Measurements from ENCODE around the gene ZNF70. TPM values are rescaled to one million over a fixed set of nuclear protein-coding genes. Genes with fewer than 3 reads are reported as not detected.

The ZNF70 gene
- total RNA-seq, 1 experiment from 2014 or later = 3.3 TPM

- TF ChIP-seq ZNF532 (CRISPR knock-in tag; IDR thresholded peaks at IDR 0.05; ENCODE audit: borderline replicate concordance) (no peak), KAT7 (CRISPR knock-in tag; IDR thresholded peaks at IDR 0.05; ENCODE audit: borderline replicate concordance) (no peak), CTCF (IDR thresholded peaks at IDR 0.05) (no peak), E2F1 (CRISPR knock-in tag; IDR thresholded peaks at IDR 0.05) (no peak), ZNF219 (CRISPR knock-in tag; IDR thresholded peaks at IDR 0.05; ENCODE audit: borderline replicate concordance) (no peak), FOXP1 (CRISPR knock-in tag; IDR thresholded peaks at IDR 0.05; ENCODE audit: borderline replicate concordance) (no peak), SMAD3 (CRISPR knock-in tag; IDR thresholded peaks at IDR 0.05; ENCODE audit: borderline replicate concordance) (no peak)
Measured at GRCh38 chr22:23692598-23693291, 58.2 kb downstream of the ZNF70 start (continued).

GRCh38 chr22:23691748-23692423, 59.0 kb downstream of the ZNF70 start:
- POLR2A ChIA-PET = no interaction called here
- peaks cover 29% of the 10 kb centered on the region for H3K36me3 Mint-ChIP-seq
- DNase-seq (ENCODE audit: low spot score) (no peak), ATAC-seq (no peak)
- no peaks in the 10 kb centered on the region for H3K9me3 Mint-ChIP-seq
- CTCF ChIA-PET = no interaction called here
- H3K4me1 Mint-ChIP-seq = no peaks in the 10 kb centered on the region
- H3K27me3 Mint-ChIP-seq (ENCODE audit: low read depth) = no peaks in the 10 kb centered on the region
- H3K27ac Mint-ChIP-seq = no peak overlapping the region
- no peak overlapping the region for H3K4me3 Mint-ChIP-seq
- TF ChIP-seq TCF7 (CRISPR knock-in tag; IDR thresholded peaks at IDR 0.05; ENCODE audit: low read depth) = no peak
- TF ChIP-seq FOXJ3 (CRISPR knock-in tag; IDR thresholded peaks at IDR 0.05; ENCODE audit: borderline replicate concordance) = no peak
- TF ChIP-seq ARID4B (CRISPR knock-in tag; IDR thresholded peaks at IDR 0.05; ENCODE audit: borderline replicate concordance) = no peak
- TF ChIP-seq ATF2 (CRISPR knock-in tag; IDR thresholded peaks at IDR 0.05; ENCODE audit: borderline replicate concordance, low read depth) = no peak
- TF ChIP-seq SP1 (CRISPR knock-in tag; conservative IDR thresholded peaks at IDR 0.05) = no peak
- no peak for TF ChIP-seq SMAD4 (CRISPR knock-in tag; IDR thresholded peaks at IDR 0.05)
- TF ChIP-seq NR2C2 (CRISPR knock-in tag; IDR thresholded peaks at IDR 0.05) = no peak
- TF ChIP-seq ZNF532 (CRISPR knock-in tag; IDR thresholded peaks at IDR 0.05; ENCODE audit: borderline replicate concordance) = no peak
